ENCODE measurements around the gene HMCN2. TPM values are rescaled to one million over a fixed set of nuclear protein-coding genes. Genes with fewer than 3 reads are reported as not detected.

Gene HMCN2
- total RNA-seq, 1 experiment from 2014 or later = 8.6 TPM

DNA sequence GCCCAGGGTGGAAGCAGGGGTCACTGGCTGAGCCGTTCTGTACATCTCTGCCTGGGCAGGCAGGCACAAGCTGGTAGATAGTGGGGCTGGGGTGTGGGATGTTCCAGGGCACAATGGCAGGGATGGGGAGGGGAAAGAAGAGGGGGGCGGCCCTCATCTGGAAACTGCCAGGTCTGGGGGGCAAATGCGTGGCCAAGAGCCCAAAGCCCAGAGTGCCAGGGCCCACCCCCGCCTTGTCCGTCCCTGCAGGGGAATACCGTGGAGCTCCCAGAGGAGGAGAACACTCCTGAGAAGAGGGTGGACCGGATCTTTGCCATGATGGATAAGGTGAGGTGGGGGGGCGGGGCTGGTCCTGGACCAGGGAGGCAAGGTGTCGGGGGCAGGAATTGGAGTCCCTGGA lies 42.7 kb upstream of the HMCN2 start:
- peaks cover 19 to 35% (median 28%) of the 10 kb centered on the region in 3 experiments for H3K36me3 Mint-ChIP-seq (ENCODE audit: insufficient read depth in 1 of 3, low read depth in 3 of 3)
- no peak for DNase-seq
- H3K4me1 Mint-ChIP-seq = peaks cover 8 to 16% of the 10 kb centered on the region in 2 experiments; a peak in 3 of 4 replicates
- H3K27ac ChIP-seq (ENCODE audit: insufficient read length, low read depth, low read length) = no peak overlapping the region
- H2AK5ac ChIP-seq (ENCODE audit: insufficient read length, low read length) = no peak overlapping the region
- no peak overlapping the region for H2AFZ ChIP-seq (ENCODE audit: low read length)
- H2BK5ac ChIP-seq (ENCODE audit: insufficient read length, low read length) = no peak overlapping the region
- no peak overlapping the region for H3K14ac ChIP-seq (ENCODE audit: insufficient read depth, low read length)
- peak overlapping the region in 2 of 3 experiments; percentile 61 to 62; a peak in 3 of 7 replicates for H3K27ac Mint-ChIP-seq
- H3K79me2 ChIP-seq (ENCODE audit: insufficient read depth, low read length) = no peaks in the 10 kb centered on the region
- no peak overlapping the region for H3T11ph ChIP-seq (ENCODE audit: low read length)
- peaks cover 3 to 6% of the 10 kb centered on the region in 2 experiments; a peak in 3 of 5 replicates for H3K9me3 Mint-ChIP-seq
- no peak overlapping the region for H2BK12ac ChIP-seq (ENCODE audit: insufficient read length, low read depth, low read length)
- H3K4me2 ChIP-seq (ENCODE audit: insufficient read depth, insufficient read length, low read length) = no peak overlapping the region
- H2BK15ac ChIP-seq (ENCODE audit: low read depth, low read length) = no peak overlapping the region
- no peaks in the 10 kb centered on the region for H3K23me2 ChIP-seq (ENCODE audit: insufficient read length, low read depth, low read length, poor library complexity, severe bottlenecking)
- H3K79me1 ChIP-seq (ENCODE audit: insufficient read depth, low read depth, low read length, poor library complexity, severe bottlenecking) = no peaks in the 10 kb centered on the region
- no peak overlapping the region for H2BK20ac ChIP-seq (ENCODE audit: low read depth, low read length, poor library complexity, severe bottlenecking)
- no peaks in the 10 kb centered on the region for H4K20me1 ChIP-seq (ENCODE audit: control insufficient read depth, insufficient read depth, insufficient read length)
- H3K56ac ChIP-seq (ENCODE audit: insufficient read length, low read depth, low read length) = no peak overlapping the region
- peaks cover 10% of the 10 kb centered on the region for H3K9me3 ChIP-seq (ENCODE audit: control insufficient read depth, low read depth, low read length)
- TF ChIP-seq, protein P1, sequence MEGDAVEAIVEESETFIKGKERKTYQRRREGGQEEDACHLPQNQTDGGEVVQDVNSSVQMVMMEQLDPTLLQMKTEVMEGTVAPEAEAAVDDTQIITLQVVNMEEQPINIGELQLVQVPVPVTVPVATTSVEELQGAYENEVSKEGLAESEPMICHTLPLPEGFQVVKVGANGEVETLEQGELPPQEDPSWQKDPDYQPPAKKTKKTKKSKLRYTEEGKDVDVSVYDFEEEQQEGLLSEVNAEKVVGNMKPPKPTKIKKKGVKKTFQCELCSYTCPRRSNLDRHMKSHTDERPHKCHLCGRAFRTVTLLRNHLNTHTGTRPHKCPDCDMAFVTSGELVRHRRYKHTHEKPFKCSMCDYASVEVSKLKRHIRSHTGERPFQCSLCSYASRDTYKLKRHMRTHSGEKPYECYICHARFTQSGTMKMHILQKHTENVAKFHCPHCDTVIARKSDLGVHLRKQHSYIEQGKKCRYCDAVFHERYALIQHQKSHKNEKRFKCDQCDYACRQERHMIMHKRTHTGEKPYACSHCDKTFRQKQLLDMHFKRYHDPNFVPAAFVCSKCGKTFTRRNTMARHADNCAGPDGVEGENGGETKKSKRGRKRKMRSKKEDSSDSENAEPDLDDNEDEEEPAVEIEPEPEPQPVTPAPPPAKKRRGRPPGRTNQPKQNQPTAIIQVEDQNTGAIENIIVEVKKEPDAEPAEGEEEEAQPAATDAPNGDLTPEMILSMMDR (conservative IDR thresholded peaks at IDR 0.05) = no peak
- H3K27me3 ChIP-seq (ENCODE audit: insufficient read depth, low read length) = no peaks in the 10 kb centered on the region
- H3K9ac ChIP-seq (ENCODE audit: extremely low read depth, insufficient read length, low read length) = no peak overlapping the region
- no peak overlapping the region for H3K23ac ChIP-seq (ENCODE audit: insufficient read length, low read depth, low read length)
- no peak overlapping the region for H4K5ac ChIP-seq (ENCODE audit: insufficient read length, low read depth, low read length)
- no peaks in the 10 kb centered on the region for H3K4me1 ChIP-seq (ENCODE audit: insufficient read depth, low read length)
- H3K18ac ChIP-seq (ENCODE audit: insufficient read length, low read depth, low read length) = no peak overlapping the region
- no peak overlapping the region for H2BK120ac ChIP-seq (ENCODE audit: low read depth, low read length, poor library complexity, severe bottlenecking)
- H4K91ac ChIP-seq (ENCODE audit: insufficient read length, low read depth, low read length) = no peak overlapping the region
- no peak overlapping the region for H4K8ac ChIP-seq (replicated peaks; ENCODE audit: insufficient read length, low read depth, low read length)
- H3K27me3 Mint-ChIP-seq (ENCODE audit: low read depth) = no peaks in the 10 kb centered on the region
- H3K4ac ChIP-seq (ENCODE audit: low read depth, low read length) = no peak overlapping the region
- WGBS (ENCODE audit: extremely low coverage, insufficient read length, low lambda C conversion rate) = no CpG with 5 or more reads among the region's 9 CpGs
- H3K4me3 Mint-ChIP-seq = no peak overlapping the region

Data from H9 (cell line).